Myometrial cell (primary cell): ENCODE results near the gene EPRS1. TPM values are rescaled to one million over a fixed set of nuclear protein-coding genes. Genes with fewer than 3 reads are reported as not detected.

Experiments used
- total RNA-seq: library from RNA; depleted of rRNA; stranded (reverse); fragments of >200 nt; gene quantifications from 2 replicates; pipeline ENCODE4 v1.2.3, GENCODE V29; 2015

EPRS1 gene
- total RNA-seq: 114 and 131 TPM in 2 replicates

DNA sequence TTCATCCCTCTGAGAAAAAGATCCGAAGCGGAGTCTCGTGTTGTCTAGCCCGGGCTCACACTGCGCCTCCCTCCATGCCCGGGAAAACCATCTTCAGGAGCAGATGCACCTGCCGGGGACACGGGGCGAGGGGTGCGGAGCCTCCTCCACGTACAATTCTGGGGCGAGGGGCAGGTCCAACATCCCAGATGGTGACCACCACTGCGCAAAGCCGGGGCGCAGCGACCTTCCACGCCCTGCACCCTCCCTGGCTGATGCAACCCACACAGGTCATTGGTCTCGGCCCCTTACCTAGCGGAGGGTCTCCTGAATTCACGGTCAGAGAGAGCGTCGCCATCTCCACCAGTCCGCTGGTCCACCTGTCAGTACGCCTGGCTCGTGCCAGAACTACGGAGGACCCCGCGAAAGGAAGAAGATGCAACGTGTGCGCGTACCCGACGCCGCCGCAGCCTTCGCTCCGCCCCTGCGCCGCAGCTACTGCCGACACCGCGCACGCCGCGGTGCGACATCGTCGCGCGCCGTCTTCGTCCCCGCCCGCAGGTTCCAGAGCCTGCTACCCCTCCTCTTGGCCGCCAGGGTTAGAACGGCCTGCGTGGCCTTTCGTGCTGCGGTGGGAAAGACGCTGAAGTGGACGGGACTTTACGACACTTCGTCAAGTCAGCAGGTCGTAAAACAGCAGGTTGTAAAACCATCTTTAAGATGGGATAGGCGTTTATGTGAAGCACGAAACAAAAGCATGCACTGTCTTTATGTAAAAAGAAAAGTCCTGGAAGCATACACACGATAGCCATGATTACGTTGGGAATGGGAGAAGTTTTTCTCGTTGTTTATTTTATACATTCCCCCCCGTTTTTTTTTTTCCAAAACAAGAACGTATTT lies at the start of gene EPRS1:
Gene EPRS1, minus strand, starts transcription at position 454 of the 879 bp plus-strand sequence. Its CDS starts 117 bp downstream, at position 337.

DNA sequence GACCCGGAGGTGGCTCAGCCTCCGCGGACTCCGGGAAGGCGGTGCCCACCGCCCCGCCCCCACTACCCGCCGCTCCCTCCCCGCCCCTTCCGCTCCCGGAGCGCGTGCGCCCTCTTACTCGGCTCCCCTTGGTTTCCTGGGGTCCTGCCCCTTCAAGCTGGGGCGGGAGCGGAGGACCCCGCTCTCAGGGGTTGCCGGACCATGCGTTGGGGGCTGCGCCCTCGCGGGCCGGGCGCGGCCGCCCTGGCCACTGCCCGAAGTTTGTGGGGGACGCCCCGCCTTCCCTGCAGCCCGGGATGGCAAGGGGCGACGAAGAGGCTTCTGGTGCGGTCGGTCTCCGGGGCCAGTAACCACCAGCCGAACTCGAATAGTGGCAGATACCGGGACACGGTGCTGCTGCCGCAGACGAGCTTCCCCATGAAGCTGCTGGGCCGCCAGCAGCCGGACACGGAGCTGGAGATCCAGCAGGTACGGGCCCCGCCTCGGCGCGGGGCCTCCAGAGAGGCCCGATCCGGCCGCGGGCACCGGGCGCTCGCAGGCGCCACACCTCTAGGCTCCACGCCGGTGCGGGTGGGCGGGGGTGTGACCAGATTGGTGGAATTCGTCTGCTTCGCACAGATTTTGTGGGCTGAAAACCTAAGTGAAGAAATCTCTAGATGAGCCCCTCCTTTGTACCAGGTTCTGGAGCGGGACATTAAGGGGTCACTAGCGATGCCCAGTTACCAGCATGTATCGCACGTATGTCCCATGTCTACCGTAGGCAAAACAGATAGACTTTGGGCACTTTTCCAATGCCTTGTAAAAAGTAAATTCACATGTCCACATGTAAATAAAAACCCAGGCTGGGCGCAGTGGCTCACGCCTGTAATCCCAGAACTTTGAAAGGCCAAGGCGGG lies 48.0 kb upstream of the EPRS1 start, which contains the start of gene IARS2:
Gene IARS2, plus strand, starts transcription at position 117 of the 896 bp plus-strand sequence. Its CDS starts 85 bp downstream, at position 202.

DNA sequence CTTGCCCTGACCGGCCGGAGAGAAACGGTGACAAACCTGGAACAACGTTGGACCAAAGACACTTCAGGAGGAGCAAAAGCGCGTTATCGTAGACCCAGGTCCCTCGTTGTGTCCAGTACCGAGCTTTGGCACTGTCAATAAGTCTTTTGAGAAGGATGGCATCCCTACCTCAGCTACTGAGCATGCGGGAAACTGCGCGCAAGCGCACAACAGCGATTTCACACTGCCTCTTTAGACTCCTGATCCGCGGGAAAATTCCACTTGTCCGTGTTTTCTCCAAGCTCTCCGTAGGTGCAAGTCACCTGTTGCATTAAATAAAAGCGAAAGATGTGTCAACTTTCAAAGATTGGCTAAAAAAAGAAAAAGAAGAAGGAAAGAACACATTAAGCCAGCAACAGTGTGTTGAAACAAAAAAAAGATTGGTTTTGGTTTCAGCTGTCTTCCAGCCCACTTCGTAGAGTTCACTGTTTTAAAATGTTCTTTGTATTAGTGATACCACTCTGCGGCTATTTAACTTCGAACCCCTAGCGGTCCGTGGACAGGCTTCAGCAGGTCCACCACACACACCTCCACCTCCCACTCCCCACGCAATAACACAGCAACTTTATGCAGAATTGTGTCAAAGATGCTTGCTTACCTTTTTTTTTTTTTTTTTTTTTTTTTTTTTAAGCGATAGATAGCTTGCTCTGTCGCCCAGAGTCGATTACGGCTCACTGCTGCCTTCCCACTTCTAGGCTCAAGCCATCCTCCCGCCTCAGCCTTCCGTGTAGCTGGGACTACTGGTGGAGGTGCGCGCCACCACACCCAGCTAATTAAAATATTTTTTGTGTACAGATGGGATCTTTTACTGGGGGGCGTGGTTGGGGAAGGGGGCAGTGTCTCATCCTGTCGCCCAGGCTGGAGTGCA lies 43.6 kb upstream of the EPRS1 start, which contains the start of gene BPNT1:
Gene BPNT1, minus strand, starts transcription at position 139 of the 907 bp plus-strand sequence. CDS start 9,942 bp downstream, outside the sequence.

Other genes starting within 250 kb of the EPRS1 start
- gene SLC30A10, start 117.9 kb downstream of the EPRS1 start, total RNA-seq: not detected in 2 replicates
- gene BPNT1, start 43.3 kb upstream of the EPRS1 start, total RNA-seq: 20.8 and 28.5 TPM in 2 replicates
- gene IARS2, start 47.6 kb upstream of the EPRS1 start, total RNA-seq: 66.9 and 92.3 TPM in 2 replicates
- 18.5 and 24.6 TPM in 2 replicates for gene RAB3GAP2, start 225.9 kb upstream of the EPRS1 start, total RNA-seq